NCI-H446 treated with DMSO at 0.1 percent for 48 hours (cell line): ENCODE data around the gene SEMA4C.

Experiments
- DNase-seq: peaks from one replicate; lab custom pipeline; 2025; lab: John Stamatoyannopoulos, UW

The SEMA4C gene

DNA sequence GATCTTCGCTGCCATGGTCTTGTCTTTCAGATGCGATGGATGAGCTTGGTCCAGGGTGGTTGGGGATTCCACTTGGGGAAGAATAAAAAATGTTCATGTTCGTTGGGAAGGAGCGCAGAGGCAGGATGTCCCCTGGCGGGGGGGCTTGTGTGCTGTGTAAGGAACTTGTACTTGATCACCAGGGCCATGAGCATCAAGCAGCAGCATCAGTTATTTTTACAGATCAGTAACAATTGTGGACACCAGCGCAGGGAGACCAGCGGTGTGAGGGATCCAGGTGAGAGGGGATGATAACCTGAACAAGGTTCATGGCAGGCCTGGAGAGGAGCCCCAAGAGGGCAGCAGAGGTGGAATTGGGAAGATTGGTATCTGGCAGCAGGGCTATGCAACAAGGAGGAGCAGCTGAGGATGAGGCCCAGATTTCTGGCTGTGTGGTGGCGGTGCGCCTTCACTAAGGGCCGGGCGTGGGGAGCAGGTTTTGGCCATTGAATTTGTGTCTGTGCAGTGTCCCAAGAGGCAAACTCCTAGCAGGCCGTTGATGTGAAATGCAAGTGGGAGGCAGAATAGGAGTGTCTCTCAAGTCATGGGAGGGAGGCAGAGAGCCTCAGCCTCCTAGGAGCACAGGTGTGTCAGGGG lies 49.9 kb downstream of the SEMA4C start:
- no peak for DNase-seq

DNA sequence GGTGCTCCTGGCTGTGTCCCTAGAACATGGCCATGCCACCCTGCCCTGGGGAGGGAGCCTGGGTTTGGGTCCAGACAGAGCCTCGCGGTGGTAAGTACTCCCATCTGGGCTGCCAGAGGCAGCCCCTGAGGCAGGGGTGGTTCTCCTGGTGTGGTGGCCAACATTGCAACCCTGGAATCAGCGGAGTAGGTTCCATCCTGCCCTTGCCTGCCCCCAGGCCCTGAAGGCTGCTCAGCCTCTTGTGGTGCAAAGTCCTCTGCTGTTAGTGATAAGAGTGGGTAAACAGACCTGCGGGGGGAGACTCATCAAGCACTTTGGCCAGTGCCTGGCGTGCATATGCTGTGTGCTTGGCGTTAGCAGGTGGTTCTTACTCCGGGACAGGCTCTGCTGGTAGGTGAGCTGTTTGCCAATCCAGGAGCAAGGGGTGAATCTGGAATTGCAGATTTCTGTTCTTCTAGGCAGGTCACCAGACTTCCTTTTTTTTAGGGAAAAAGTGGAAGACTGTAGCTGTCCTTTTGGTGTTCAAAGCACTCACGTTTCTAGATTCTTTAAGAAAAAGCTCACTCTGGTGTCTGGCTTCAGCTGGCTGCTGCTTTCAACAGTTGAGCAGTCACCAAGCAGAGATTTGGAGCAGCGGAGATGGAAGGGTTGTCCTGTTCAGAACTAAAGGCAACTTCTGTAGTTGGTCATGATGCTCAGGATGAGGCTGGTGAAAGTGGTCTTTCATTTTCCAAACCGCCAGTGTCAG lies 50.6 kb downstream of the SEMA4C start:
- no peak for DNase-seq

DNA sequence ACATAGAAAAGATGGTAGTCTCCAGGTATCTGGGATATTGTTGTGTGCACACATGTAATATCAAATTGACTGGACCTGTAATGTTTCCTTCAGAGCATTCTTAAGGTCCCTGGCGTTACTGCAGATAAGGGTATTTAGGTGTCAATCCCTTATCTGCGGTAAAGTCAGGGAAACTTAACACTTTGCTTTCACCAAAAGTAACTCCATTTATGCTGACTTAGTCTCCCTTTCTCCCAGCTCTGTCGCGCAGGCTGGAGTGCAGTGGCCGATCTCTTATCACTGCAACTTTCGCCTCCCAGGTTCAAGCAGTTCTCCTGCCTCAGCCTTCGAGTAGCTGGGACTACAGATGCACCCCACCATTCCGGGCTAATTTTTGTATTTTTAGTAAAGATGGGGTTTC lies 52.0 kb downstream of the SEMA4C start:
- DNase-seq: no peak

DNA sequence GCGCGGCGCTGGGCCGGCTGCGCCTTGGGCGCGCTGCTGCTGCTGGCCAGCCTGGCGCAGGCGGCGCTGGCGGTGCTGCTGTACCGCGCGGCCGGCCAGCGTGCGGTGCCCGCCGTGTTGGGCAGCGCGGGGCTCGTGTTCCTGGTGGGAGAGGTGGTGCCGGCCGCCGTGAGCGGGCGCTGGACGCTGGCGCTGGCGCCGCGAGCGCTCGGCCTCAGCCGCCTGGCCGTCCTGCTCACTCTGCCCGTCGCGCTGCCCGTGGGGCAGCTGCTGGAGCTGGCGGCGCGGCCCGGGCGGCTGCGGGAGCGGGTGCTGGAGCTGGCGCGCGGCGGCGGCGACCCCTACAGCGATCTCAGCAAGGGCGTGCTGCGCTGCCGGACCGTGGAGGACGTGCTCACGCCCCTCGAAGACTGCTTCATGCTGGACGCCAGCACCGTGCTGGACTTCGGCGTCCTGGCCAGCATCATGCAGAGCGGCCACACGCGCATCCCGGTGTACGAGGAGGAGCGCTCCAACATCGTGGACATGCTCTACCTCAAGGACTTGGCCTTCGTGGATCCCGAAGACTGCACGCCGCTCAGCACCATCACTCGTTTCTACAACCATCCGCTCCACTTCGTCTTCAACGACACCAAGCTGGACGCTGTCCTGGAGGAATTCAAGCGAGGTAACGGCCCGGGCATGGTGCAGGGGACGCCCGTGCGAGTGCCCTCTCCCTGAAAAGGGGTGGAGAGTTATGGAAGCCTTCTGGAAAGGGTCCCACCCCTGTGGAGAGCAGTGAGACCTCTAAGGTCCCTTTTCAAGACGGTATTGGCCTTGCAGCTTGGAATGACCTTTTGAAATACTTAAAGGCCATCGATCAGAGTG lies 52.8 kb downstream of the SEMA4C start:
- DNase-seq: no peak

DNA sequence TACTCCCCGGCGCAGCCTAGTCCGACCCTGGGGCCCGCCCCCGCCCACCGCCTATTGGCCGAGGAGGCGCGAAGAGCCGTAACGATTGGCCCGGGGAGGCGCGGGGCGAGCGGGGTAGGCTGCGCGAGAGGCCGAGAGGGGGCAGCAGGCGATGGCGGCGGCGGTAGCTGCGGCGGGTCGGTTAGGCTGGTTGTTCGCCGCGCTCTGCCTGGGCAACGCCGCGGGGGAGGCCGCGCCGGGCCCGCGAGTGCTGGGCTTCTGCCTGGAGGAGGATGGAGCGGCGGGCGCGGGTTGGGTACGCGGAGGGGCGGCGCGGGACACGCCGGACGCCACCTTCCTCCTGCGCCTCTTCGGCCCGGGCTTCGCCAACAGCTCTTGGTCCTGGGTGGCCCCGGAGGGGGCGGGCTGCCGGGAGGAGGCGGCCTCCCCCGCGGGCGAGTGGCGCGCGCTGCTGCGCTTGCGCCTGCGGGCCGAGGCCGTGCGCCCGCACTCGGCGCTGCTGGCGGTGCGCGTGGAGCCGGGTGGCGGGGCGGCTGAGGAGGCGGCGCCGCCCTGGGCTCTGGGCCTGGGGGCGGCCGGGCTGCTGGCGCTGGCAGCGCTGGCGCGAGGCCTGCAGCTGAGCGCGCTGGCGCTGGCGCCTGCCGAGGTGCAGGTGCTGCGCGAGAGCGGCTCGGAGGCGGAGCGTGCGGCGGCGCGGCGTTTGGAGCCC lies 53.6 kb downstream of the SEMA4C start, which contains the start of gene CNNM3:
Gene CNNM3 (plus strand): TSS at position 142 of the 709 bp plus-strand sequence. CDS start 10 bp downstream, at position 152.
- peak; percentile 78 for DNase-seq

DNA sequence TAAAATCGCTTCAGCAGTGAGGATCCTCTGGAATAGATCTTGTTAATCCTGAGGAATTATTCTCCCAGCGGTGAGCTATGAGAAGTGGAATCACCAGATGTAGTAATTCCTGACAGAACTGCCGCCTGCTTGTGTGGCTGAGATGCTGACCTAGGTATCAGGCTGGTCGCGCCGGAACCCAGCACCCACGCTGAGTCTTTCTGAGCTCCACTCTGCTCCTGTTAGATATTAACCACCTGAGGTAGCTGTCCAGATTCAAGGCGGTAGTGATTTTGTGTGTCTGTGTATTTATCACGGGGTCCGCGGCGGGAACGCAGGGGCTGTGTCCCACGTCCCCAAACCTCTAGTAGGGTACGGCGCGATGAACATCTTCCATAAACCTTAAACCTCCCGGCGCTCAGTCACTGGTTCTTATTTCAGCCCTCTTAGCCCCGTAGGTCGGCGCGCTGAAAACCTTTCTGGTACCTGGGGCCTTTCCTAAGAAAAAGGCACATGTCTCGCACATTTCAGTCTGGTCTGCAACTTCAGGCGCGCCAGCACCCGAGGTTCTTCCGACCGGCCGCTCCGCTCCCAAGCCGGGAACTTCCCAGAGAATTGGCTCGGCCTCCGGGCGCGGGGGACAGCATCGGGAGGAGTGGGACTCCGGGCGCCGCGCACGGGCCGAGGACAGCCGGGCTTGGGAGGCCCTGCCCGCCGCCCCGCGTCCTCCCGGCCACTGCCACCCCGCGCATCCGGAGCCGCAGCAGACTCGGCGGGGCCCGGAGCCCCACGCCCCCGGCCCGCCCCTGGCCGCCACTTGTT lies 54.4 kb downstream of the SEMA4C start:
- peak; percentile 37 for DNase-seq

DNA sequence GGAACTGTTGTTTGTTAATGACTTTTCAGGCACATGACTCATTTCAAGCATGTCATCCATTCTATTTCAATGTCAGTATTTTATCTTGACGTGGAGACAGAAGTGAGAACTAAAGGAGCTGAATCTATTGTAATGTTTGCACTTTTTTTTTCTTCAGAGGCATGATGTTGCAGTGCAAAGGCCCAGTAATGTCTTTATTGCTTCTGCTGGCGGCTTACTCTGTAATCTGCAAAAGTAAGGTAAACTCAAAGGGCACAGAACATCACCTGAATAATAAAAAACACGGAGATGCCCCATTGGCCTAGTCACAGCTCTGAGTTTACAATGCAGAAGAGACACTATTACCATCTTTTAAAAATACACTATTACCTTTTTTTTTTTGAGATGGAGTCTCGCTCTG lies 56.2 kb downstream of the SEMA4C start:
- no peak for DNase-seq

DNA sequence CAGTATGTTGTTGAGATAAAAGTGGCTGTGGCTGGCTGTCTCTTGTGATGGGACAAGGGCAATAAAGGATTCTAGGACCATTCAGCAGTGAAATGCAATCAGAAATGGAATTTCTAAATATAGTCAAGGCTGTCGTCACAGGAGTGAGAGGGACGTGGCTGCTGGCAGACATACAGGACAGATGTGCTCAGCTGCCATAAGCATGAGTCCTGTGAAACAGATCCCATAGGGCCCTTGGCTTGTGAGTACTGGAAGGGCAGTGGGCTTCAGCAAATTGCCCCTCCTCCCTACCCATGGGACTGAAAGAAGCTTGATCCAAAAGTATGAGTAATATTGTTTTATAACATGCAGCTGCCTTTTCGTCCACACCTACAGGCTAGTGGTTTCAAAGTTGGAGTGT lies 58.0 kb downstream of the SEMA4C start:
- no peak for DNase-seq

DNA sequence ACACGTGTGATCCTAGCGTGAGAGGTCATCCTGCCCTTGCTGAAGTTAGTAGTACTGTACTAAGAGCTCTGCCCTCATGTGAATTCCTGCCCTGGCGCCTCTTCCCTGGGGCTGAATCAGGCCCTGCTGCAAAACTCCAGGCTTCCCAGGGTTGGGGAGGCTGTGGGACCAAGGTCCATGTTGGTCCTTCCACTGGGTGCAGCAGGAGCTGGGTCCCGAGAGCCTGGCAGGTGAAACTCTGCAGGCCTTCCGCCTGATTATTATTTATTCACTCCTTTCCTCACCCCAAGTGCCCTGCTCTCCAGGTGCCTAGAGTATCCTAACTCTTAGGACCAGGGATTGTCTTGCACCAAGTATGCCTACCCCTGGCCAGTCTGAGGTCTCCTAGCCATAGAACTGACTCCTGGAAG lies 59.1 kb downstream of the SEMA4C start:
- no peak for DNase-seq

DNA sequence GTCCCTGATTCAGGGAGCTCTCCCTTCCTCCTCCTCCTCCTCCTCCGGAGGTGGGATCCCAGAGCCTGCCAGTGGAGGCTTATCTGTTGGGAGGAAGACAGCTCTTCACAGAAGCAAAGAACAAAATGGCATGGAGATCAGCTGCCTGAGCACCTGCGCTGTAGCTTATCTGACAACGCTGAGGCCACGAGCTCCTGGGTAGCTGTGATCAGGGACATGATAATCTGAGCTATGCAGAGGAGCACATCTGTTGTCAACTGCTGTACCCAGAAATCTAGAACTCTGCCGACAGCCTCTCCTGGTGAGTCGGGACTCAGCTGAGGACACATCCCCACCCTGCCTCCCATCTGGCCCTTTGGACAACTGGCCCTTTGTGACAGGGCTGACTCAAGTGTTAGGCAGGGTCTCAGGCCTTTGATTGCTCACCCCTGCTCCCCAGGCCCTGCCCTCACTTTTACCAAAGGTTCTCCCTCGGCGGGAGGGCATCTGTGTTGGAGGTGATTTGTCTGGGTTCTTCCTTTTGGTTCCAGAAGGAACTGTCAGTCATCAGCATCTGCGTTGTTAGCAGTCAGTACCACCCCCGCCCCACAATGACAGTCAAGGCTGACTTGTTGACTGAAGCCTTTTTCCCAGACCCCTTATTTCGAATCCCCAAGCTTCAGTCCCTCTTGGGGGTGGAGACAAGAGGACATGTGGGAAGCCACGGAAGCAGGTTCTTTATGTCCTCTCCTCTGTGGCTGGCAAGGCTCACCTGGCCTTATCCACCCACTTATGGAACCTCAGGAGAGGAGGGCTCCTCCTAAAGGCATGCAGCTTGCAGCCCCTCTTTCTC lies 59.7 kb downstream of the SEMA4C start:
- no peak for DNase-seq
